ENCODE measurements around the gene TSPAN3.

TSPAN3 gene

DNA sequence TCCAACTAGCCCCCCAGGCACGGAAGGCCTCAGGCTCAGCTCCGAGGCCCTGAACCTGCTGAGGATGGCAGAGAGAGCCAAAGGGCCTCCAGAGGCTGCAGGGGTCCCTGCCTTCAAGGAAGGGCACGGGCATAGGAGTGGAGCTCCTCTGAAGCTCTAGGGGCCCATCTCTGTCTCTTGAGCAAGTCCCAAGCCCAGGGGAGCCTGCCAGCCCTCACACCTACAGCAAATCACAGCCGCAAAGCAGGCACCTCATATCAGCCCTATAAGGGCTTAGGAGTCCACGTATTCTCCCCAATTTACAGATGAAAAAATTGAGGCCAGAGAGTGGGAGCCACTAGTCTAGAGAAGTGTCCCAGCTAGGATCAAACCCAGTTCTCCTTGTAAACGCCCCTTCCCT is 61.7 kb downstream of the TSPAN3 start:
- H3K27ac ChIP-seq: no peak overlapping the region
- TF ChIP-seq, protein P1, sequence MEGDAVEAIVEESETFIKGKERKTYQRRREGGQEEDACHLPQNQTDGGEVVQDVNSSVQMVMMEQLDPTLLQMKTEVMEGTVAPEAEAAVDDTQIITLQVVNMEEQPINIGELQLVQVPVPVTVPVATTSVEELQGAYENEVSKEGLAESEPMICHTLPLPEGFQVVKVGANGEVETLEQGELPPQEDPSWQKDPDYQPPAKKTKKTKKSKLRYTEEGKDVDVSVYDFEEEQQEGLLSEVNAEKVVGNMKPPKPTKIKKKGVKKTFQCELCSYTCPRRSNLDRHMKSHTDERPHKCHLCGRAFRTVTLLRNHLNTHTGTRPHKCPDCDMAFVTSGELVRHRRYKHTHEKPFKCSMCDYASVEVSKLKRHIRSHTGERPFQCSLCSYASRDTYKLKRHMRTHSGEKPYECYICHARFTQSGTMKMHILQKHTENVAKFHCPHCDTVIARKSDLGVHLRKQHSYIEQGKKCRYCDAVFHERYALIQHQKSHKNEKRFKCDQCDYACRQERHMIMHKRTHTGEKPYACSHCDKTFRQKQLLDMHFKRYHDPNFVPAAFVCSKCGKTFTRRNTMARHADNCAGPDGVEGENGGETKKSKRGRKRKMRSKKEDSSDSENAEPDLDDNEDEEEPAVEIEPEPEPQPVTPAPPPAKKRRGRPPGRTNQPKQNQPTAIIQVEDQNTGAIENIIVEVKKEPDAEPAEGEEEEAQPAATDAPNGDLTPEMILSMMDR (IDR thresholded peaks at IDR 0.05): no peak
- TF ChIP-seq ZFX (IDR thresholded peaks at IDR 0.05; ENCODE audit: borderline replicate concordance): no peak

DNA sequence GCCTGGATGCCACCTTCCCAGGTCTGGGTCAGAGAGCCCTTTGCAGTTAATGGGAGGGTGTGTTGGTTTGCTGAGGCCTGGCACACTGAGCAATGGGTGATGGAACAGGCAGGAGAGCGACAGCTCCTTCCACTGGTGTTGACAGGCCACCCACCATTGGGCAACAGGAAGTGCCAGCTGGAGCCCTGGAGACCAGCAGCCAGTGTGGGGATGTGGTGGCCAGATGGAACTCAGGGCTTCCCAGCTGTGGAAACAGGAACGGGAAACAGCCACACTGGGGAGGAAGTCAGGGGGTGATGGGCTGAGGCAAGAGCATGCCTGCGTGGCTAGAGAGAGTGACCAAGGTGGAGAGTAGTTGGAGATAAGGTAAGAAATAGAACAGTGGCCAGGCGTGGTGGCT is 66.7 kb downstream of the TSPAN3 start:
- no peak overlapping the region for H3K27ac ChIP-seq

GRCh38 chr15:77002954-77003912 is 67.7 kb downstream of the TSPAN3 start:
- no peak for TF ChIP-seq ZFX (IDR thresholded peaks at IDR 0.05; ENCODE audit: borderline replicate concordance)
- TF ChIP-seq, protein P1 (IDR thresholded peaks at IDR 0.05): no peak
- no peak overlapping the region for H3K27ac ChIP-seq

More for the DNA sequence above, 66.7 kb downstream of the TSPAN3 start:
- TF ChIP-seq, protein P1 (IDR thresholded peaks at IDR 0.05): no peak
- no peak for TF ChIP-seq ZFX (IDR thresholded peaks at IDR 0.05; ENCODE audit: borderline replicate concordance)

GRCh38 chr15:77002436-77002835 is 68.5 kb downstream of the TSPAN3 start:
- no peak overlapping the region for H3K27ac ChIP-seq
- TF ChIP-seq ZFX (IDR thresholded peaks at IDR 0.05; ENCODE audit: borderline replicate concordance): no peak
- TF ChIP-seq, protein P1 (IDR thresholded peaks at IDR 0.05): no peak

- H3K27ac ChIP-seq: no peak overlapping the region
- no peak for TF ChIP-seq ZFX (IDR thresholded peaks at IDR 0.05; ENCODE audit: borderline replicate concordance)
- TF ChIP-seq, protein P1 (IDR thresholded peaks at IDR 0.05): no peak
Observed at GRCh38 chr15:77001966-77002365, 68.9 kb downstream of the TSPAN3 start.

- no peak for TF ChIP-seq ZFX (IDR thresholded peaks at IDR 0.05; ENCODE audit: borderline replicate concordance)
- TF ChIP-seq, protein P1 (IDR thresholded peaks at IDR 0.05): no peak
- H3K27ac ChIP-seq: no peak overlapping the region
Observed at GRCh38 chr15:77001351-77001750, 69.6 kb downstream of the TSPAN3 start.

- H3K27ac ChIP-seq: no peak overlapping the region
- no peak for TF ChIP-seq ZFX (IDR thresholded peaks at IDR 0.05; ENCODE audit: borderline replicate concordance)
- TF ChIP-seq, protein P1 (IDR thresholded peaks at IDR 0.05): no peak
Observed at GRCh38 chr15:76999996-77000395, 70.9 kb downstream of the TSPAN3 start.
